HUES6 (cell line): ENCODE data around the gene MAL.

Experiments
- H3K27ac ChIP-seq: 2 replicates; pipeline ENCODE4 v1.7.0; 2013; ENCODE audit warnings: low read depth, mild to moderate bottlenecking, low read length, inconsistent platforms
- H3K27me3 ChIP-seq: 2 replicates; pipeline ENCODE4 v1.6.1; 2013; ENCODE audit warnings: low read length; ENCODE audit not compliant: control insufficient read depth, insufficient read depth
- H3K36me3 ChIP-seq: 2 replicates; pipeline ENCODE4 v1.6.1; 2013; ENCODE audit warnings: low read length; ENCODE audit not compliant: control insufficient read depth, insufficient read depth
- H3K4me1 ChIP-seq: 2 replicates; pipeline ENCODE4 v1.6.1; 2013; ENCODE audit warnings: low read length; ENCODE audit not compliant: control insufficient read depth, insufficient read depth
- H3K4me3 ChIP-seq: 2 replicates; pipeline ENCODE4 v1.5.1; 2013; ENCODE audit warnings: low read depth, low read length
- H3K9ac ChIP-seq: one replicate; pipeline ENCODE4 v1.6.1; 2013; ENCODE audit warnings: mild to moderate bottlenecking, low read length
- H3K9me3 ChIP-seq: 2 replicates; pipeline ENCODE4 v1.6.1; 2013; ENCODE audit warnings: low read depth, low read length; ENCODE audit not compliant: control insufficient read depth, insufficient read depth

The MAL gene

GRCh38 chr2:95058989-95059641, 33.6 kb downstream of the MAL start:
- Histone ChIP-seq H3K4me1 (peaks cover 16% of the 10 kb centered on the region), H3K27me3 (no peaks in the 10 kb centered on the region), H3K36me3 (no peaks in the 10 kb centered on the region), H3K4me3 (no peak overlapping the region), H3K9me3 (no peaks in the 10 kb centered on the region), H3K9ac (no peak overlapping the region), H3K27ac (no peak overlapping the region)

GRCh38 chr2:95059656-95060370, 34.3 kb downstream of the MAL start:
- H3K9me3 ChIP-seq, result no peaks in the 10 kb centered on the region
- H3K27me3 ChIP-seq, result no peaks in the 10 kb centered on the region
- H3K36me3 ChIP-seq, result no peaks in the 10 kb centered on the region

DNA sequence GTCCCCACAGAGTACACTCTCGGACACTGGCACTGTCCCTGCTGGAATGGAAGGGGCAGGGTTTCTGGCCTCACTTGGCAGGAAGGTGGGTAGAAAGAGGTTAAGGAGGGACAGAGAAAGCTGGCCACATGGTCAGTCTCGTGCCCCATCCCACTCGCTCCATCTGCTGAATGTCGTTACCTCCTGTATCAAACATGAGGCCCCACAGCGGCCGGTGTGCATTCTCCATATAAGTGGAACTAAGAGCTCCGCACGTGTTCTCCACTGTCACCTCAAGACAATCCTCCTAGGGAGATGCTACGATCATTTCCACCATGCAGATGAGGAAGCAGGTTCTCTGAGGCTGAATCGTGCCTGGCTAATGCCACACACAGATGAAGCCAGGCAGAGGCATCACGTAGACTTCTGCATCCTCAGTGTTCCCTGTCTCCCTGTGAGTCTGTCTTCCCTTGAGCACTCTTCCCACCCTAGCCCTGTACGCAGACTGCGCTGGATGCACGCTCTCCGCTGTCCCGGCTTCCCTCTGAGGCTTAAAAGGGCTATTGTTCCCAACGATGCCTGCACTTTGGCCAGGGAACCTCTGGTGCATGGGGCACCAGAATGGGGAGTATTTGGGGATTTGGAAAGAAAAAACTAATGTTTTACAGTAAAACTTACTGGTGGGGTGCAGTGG, 35.1 kb downstream of the MAL start:
- no peaks in the 10 kb centered on the region for H3K36me3 ChIP-seq
- H3K27ac ChIP-seq, result no peak overlapping the region
- H3K9me3 ChIP-seq, result no peaks in the 10 kb centered on the region
- H3K4me3 ChIP-seq, result no peak overlapping the region
- peaks cover 16% of the 10 kb centered on the region for H3K4me1 ChIP-seq
- no peaks in the 10 kb centered on the region for H3K27me3 ChIP-seq
- H3K9ac ChIP-seq, result no peak overlapping the region

More at GRCh38 chr2:95059656-95060370, 34.3 kb downstream of the MAL start:
- Histone ChIP-seq H3K4me3 (no peak overlapping the region), H3K4me1 (peaks cover 16% of the 10 kb centered on the region), H3K27ac (no peak overlapping the region), H3K9ac (no peak overlapping the region)

DNA sequence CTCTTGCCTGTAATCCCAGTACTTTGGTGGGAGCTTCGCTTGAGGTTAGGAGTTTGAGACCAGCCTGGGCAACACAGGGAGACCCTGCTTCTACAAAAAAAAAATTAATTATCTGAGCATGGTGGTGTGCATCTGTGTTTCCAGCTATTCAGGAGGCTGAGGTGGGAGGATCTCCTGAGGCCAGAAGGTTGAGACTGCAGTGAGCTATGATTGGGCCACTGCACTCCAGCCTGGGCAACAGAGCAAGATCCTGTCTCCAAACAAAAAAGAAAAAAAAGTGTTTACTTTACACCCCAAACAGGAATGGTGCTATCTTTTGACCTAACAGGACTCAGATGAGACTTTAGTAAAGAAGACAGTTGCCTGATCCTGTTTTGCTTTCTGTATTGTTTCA, 35.6 kb downstream of the MAL start:
- no peaks in the 10 kb centered on the region for H3K36me3 ChIP-seq
- peaks cover 16% of the 10 kb centered on the region for H3K4me1 ChIP-seq
- H3K27me3 ChIP-seq, result no peaks in the 10 kb centered on the region
- no peak overlapping the region for H3K4me3 ChIP-seq
- no peak overlapping the region for H3K27ac ChIP-seq
- no peaks in the 10 kb centered on the region for H3K9me3 ChIP-seq
- H3K9ac ChIP-seq, result no peak overlapping the region

- Histone ChIP-seq H3K9me3 (no peaks in the 10 kb centered on the region), H3K4me1 (peaks cover 16% of the 10 kb centered on the region), H3K27me3 (no peaks in the 10 kb centered on the region), H3K9ac (no peak overlapping the region), H3K36me3 (no peaks in the 10 kb centered on the region), H3K27ac (no peak overlapping the region), H3K4me3 (no peak overlapping the region)
Observed at GRCh38 chr2:95061601-95062183, 36.2 kb downstream of the MAL start.

- Histone ChIP-seq H3K4me3 (no peak overlapping the region), H3K27ac (no peak overlapping the region), H3K27me3 (no peaks in the 10 kb centered on the region), H3K36me3 (no peaks in the 10 kb centered on the region), H3K4me1 (peaks cover 16% of the 10 kb centered on the region), H3K9me3 (no peaks in the 10 kb centered on the region), H3K9ac (no peak overlapping the region)
Observed at GRCh38 chr2:95062242-95063085, 37.0 kb downstream of the MAL start.

GRCh38 chr2:95063086-95063958, 37.8 kb downstream of the MAL start:
- no peak overlapping the region for H3K9ac ChIP-seq
- H3K4me3 ChIP-seq, result no peak overlapping the region
- peaks cover 16% of the 10 kb centered on the region for H3K4me1 ChIP-seq
- H3K9me3 ChIP-seq, result no peaks in the 10 kb centered on the region
- H3K27ac ChIP-seq, result no peak overlapping the region
- no peaks in the 10 kb centered on the region for H3K36me3 ChIP-seq
- H3K27me3 ChIP-seq, result no peaks in the 10 kb centered on the region

- Histone ChIP-seq H3K4me1 (no peaks in the 10 kb centered on the region), H3K27ac (no peak overlapping the region), H3K9ac (no peak overlapping the region), H3K4me3 (no peak overlapping the region), H3K27me3 (no peaks in the 10 kb centered on the region), H3K9me3 (no peaks in the 10 kb centered on the region), H3K36me3 (no peaks in the 10 kb centered on the region)
Observed at GRCh38 chr2:95068256-95068655, 42.7 kb downstream of the MAL start.

- no peaks in the 10 kb centered on the region for H3K27me3 ChIP-seq
- H3K4me1 ChIP-seq, result no peaks in the 10 kb centered on the region
- H3K27ac ChIP-seq, result no peak overlapping the region
- no peak overlapping the region for H3K4me3 ChIP-seq
- H3K36me3 ChIP-seq, result no peaks in the 10 kb centered on the region
- no peak overlapping the region for H3K9ac ChIP-seq
- no peaks in the 10 kb centered on the region for H3K9me3 ChIP-seq
Observed at GRCh38 chr2:95069465-95069864, 44.0 kb downstream of the MAL start.

DNA sequence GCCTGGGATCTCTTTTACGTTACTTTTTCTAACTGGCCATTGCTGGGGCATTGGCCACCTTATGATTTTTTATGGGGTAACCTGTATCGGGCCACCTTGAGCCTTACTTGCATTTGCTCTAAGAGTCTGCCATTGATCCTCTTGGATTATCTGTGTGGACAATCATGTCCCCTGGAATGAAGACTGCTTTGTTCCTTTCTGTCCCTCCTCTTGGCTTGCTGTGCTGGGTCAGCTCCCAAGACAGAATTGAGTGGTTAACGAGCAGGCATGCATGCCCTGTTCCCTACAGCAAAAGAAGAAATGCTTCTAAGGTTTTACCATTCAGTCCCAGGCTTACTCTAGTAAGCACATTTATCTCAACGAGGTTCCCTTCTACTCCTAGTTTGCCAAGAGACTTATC, 46.3 kb downstream of the MAL start:
- Histone ChIP-seq H3K27me3 (no peaks in the 10 kb centered on the region), H3K4me3 (no peak overlapping the region), H3K9me3 (no peaks in the 10 kb centered on the region), H3K9ac (no peak overlapping the region), H3K4me1 (no peaks in the 10 kb centered on the region), H3K36me3 (no peaks in the 10 kb centered on the region), H3K27ac (no peak overlapping the region)
